ENCODE results near the gene FBXL20.

- TF ChIP-seq, protein P1, sequence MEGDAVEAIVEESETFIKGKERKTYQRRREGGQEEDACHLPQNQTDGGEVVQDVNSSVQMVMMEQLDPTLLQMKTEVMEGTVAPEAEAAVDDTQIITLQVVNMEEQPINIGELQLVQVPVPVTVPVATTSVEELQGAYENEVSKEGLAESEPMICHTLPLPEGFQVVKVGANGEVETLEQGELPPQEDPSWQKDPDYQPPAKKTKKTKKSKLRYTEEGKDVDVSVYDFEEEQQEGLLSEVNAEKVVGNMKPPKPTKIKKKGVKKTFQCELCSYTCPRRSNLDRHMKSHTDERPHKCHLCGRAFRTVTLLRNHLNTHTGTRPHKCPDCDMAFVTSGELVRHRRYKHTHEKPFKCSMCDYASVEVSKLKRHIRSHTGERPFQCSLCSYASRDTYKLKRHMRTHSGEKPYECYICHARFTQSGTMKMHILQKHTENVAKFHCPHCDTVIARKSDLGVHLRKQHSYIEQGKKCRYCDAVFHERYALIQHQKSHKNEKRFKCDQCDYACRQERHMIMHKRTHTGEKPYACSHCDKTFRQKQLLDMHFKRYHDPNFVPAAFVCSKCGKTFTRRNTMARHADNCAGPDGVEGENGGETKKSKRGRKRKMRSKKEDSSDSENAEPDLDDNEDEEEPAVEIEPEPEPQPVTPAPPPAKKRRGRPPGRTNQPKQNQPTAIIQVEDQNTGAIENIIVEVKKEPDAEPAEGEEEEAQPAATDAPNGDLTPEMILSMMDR (IDR thresholded peaks at IDR 0.05) = no peak
- no peak for TF ChIP-seq POLR2A (IDR thresholded peaks at IDR 0.05)
Measured at GRCh38 chr17:39416141-39416540, 14.7 kb upstream of the FBXL20 start.

All from Peyer's patch (tissue), 4 donors.